Ishikawa (cell line): ENCODE measurements around the gene TNIK.

Experiments used
- CEBPB ChIP-seq: IDR thresholded peaks from 2 replicates; pipeline ENCODE4 v1.6.1; 2012
- CREB1 ChIP-seq: IDR thresholded peaks from 2 replicates; pipeline ENCODE4 v1.6.1; 2012; ENCODE audit warnings: low read depth
- EGR1 ChIP-seq: IDR thresholded peaks from 2 replicates; pipeline ENCODE4 v1.6.1; 2012
- EP300 ChIP-seq: IDR thresholded peaks from 2 replicates; pipeline ENCODE4 v1.6.1; 2012; ENCODE audit warnings: borderline replicate concordance
- FOXM1 ChIP-seq: IDR thresholded peaks from 2 replicates; pipeline ENCODE4 v1.6.1; 2012; ENCODE audit warnings: low read depth, borderline replicate concordance
- NFIC ChIP-seq: IDR thresholded peaks from 2 replicates; pipeline ENCODE4 v1.6.1; 2012
- RAD21 ChIP-seq: IDR thresholded peaks from 2 replicates; pipeline ENCODE4 v1.6.1; 2012; ENCODE audit warnings: low read depth
- TAF1 ChIP-seq: IDR thresholded peaks from 2 replicates; pipeline ENCODE4 v1.6.1; 2012; ENCODE audit warnings: low read depth, mild to moderate bottlenecking
- TCF12 ChIP-seq: IDR thresholded peaks from 2 replicates; pipeline ENCODE4 v1.6.1; 2012; ENCODE audit warnings: low read depth
- TEAD4 ChIP-seq: IDR thresholded peaks from 2 replicates; pipeline ENCODE4 v1.6.1; 2012
- YY1 ChIP-seq: IDR thresholded peaks from 2 replicates; pipeline ENCODE4 v1.6.1; 2012; ENCODE audit warnings: low read depth
- ZBTB7A ChIP-seq: IDR thresholded peaks from 2 replicates; pipeline ENCODE4 v1.6.1; 2012; ENCODE audit warnings: low read depth
- TF ChIP-seq, protein P1 (sequence below): IDR thresholded peaks from 2 replicates; pipeline ENCODE4 v1.6.1; 2012
- TF ChIP-seq, protein P2 (sequence below): IDR thresholded peaks from 2 replicates; pipeline ENCODE4 v1.6.1; 2012
- TF ChIP-seq, protein P3 (sequence below): IDR thresholded peaks from 2 replicates; pipeline ENCODE4 v1.6.1; 2012; ENCODE audit warnings: low read depth, mild to moderate bottlenecking

TNIK gene

DNA sequence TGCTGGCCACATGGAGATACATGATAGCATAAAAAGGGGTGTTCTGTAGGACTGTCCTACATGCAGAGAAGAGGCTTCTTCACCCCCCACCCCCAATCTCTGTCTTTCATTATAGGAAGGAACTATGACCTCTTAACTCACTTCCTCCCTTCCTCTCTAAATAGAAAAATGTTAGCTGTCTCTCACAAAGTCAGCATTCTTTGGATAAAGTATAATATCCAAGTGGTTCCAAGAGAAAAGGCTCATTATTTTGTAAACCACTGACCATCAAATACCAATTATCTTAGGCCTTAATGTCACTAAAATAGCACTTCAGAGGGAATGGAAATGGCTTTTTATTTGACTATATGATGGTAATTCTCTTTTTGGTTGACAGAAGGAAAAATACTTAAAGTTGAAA, 338.4 kb downstream of the TNIK start:
- TF ChIP-seq, protein P1, sequence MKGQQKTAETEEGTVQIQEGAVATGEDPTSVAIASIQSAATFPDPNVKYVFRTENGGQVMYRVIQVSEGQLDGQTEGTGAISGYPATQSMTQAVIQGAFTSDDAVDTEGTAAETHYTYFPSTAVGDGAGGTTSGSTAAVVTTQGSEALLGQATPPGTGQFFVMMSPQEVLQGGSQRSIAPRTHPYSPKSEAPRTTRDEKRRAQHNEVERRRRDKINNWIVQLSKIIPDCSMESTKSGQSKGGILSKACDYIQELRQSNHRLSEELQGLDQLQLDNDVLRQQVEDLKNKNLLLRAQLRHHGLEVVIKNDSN: no peak
- TF ChIP-seq EGR1: no peak
- TF ChIP-seq CREB1: no peak
- TF ChIP-seq, protein P2, sequence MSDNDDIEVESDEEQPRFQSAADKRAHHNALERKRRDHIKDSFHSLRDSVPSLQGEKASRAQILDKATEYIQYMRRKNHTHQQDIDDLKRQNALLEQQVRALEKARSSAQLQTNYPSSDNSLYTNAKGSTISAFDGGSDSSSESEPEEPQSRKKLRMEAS: no peak
- TF ChIP-seq TEAD4: no peak
- no peak for TF ChIP-seq RAD21
- no peak for TF ChIP-seq NFIC
- TF ChIP-seq CEBPB: no peak
- TF ChIP-seq EP300: no peak
- TF ChIP-seq, protein P3, sequence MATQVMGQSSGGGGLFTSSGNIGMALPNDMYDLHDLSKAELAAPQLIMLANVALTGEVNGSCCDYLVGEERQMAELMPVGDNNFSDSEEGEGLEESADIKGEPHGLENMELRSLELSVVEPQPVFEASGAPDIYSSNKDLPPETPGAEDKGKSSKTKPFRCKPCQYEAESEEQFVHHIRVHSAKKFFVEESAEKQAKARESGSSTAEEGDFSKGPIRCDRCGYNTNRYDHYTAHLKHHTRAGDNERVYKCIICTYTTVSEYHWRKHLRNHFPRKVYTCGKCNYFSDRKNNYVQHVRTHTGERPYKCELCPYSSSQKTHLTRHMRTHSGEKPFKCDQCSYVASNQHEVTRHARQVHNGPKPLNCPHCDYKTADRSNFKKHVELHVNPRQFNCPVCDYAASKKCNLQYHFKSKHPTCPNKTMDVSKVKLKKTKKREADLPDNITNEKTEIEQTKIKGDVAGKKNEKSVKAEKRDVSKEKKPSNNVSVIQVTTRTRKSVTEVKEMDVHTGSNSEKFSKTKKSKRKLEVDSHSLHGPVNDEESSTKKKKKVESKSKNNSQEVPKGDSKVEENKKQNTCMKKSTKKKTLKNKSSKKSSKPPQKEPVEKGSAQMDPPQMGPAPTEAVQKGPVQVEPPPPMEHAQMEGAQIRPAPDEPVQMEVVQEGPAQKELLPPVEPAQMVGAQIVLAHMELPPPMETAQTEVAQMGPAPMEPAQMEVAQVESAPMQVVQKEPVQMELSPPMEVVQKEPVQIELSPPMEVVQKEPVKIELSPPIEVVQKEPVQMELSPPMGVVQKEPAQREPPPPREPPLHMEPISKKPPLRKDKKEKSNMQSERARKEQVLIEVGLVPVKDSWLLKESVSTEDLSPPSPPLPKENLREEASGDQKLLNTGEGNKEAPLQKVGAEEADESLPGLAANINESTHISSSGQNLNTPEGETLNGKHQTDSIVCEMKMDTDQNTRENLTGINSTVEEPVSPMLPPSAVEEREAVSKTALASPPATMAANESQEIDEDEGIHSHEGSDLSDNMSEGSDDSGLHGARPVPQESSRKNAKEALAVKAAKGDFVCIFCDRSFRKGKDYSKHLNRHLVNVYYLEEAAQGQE: no peak
- no peak for TF ChIP-seq ZBTB7A
- TF ChIP-seq YY1: no peak
- no peak for TF ChIP-seq FOXM1
- TF ChIP-seq TAF1: no peak
- no peak for TF ChIP-seq TCF12

GRCh38 chr3:171116824-171117395, 343.3 kb downstream of the TNIK start:
- TF ChIP-seq EP300 (no peak), TAF1 (no peak), EGR1 (no peak), CEBPB (no peak), TCF12 (no peak), RAD21 (no peak), FOXM1 (no peak), ZBTB7A (no peak), TEAD4 (no peak)
- TF ChIP-seq, protein P1: no peak
- TF ChIP-seq, protein P2: no peak
- TF ChIP-seq, protein P3: no peak

DNA sequence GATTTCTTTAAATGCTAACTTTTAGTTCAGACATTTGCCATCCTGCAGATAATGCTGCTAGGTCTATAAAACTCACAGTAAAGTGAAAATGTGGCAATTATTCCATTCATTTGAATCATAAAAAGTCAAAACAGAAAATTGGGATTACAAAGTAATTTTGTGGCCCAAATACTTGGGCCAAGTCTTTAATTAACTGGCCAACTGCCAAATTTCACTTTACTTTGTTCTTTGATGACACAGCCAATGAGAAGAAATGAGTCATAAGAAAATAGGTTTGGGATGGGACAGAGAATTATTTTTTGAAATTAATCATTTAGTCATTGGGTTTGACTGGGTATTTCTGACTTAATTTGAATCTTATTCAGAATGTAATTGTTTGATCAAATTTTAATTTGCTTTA, 343.8 kb downstream of the TNIK start:
- TF ChIP-seq NFIC (peak; percentile 39; the same call in 1 of the 2 replicates), EP300 (no peak)

DNA sequence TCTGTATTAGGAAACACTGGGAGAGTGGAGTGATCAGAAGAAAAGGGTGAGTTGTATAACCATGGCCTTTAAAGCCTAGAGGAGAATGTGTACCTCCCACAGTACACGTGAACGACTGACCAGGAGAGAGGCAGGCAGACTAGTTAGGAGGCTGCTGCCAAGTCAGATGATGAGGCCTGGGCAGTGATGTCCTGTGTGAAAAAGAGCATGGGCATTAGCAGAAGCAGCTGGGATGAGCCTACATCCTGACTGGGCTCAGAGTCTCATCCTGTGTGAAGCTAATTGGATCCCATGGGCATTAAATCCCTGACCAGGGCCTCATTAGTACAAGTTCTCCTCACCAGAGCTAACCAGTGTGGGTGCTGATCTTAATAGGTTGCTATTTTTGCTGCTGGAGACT, 344.5 kb downstream of the TNIK start:
- TF ChIP-seq, protein P2: no peak

- no peak for TF ChIP-seq TEAD4
- TF ChIP-seq, protein P1: no peak
- TF ChIP-seq, protein P3: no peak
- no peak for TF ChIP-seq TAF1
- TF ChIP-seq, protein P2: no peak
- TF ChIP-seq CREB1: no peak
- TF ChIP-seq CEBPB: no peak
Observed at GRCh38 chr3:171113716-171114115, 346.5 kb downstream of the TNIK start.
